Keratinocyte (primary cell): ENCODE results near the gene R3HCC1L. TPM values are rescaled to one million over a fixed set of nuclear protein-coding genes. Genes with fewer than 3 reads are reported as not detected.

Experiments used
- DNase-seq: peaks from one replicate; pipeline ENCODE4 v3.0.0-alpha.2; 2011; ENCODE audit warnings: low read depth, missing footprints, low spot score
- FAIRE-seq: peaks from 2 replicates; lab custom pipeline; 2011; peaks lifted over from hg19 to GRCh38; lab: Jason Lieb, UNC
- H2AFZ ChIP-seq: 2 replicates; pipeline ENCODE4 v1.6.0; 2012; ENCODE audit warnings: low read length, control low read depth, inconsistent platforms; ENCODE audit not compliant: control insufficient read depth
- H3K27ac ChIP-seq: 2 replicates; pipeline ENCODE4 v1.5.1; 2011; ENCODE audit warnings: low read length; ENCODE audit not compliant: control insufficient read depth, insufficient read depth
- H3K27me3 ChIP-seq: 3 replicates; pipeline ENCODE4 v1.6.0; 2011; ENCODE audit warnings: low read length; ENCODE audit not compliant: control insufficient read depth, insufficient read depth; ENCODE audit errors: extremely low read depth
- H3K36me3 ChIP-seq, 2 experiments: 2 replicates in 1 of 2; 3 replicates in 1 of 2; pipeline ENCODE4 v1.5.1; 2011; ENCODE audit warnings: low read length in 2 of 2, mild to moderate bottlenecking in 1 of 2; ENCODE audit not compliant: control insufficient read depth in 2 of 2, insufficient read depth in 2 of 2; ENCODE audit errors: extremely low read depth in 1 of 2
- H3K4me1 ChIP-seq: 3 replicates; pipeline ENCODE4 v1.5.1; 2011; ENCODE audit warnings: low read length; ENCODE audit not compliant: control insufficient read depth, insufficient read depth; ENCODE audit errors: extremely low read depth
- H3K4me2 ChIP-seq: 3 replicates; pipeline ENCODE4 v1.6.0; 2011; ENCODE audit warnings: low read depth, low read length; ENCODE audit not compliant: control insufficient read depth, insufficient read depth; ENCODE audit errors: extremely low read depth
- H3K4me3 ChIP-seq, 3 experiments: fragments of 200-600 bp in 1 of 3; sonication (generic) in 1 of 3; 2 replicates in 2 of 3; 3 replicates in 1 of 3; pipeline ENCODE4 v1.5.1; 2011 to 2016; ENCODE audit warnings: low read length in 3 of 3, mild to moderate bottlenecking in 3 of 3, control low read depth in 2 of 3, inconsistent platforms in 1 of 3, low read depth in 1 of 3, mixed read lengths in 1 of 3, mixed run types in 1 of 3, moderate library complexity in 1 of 3; ENCODE audit not compliant: control insufficient read depth in 2 of 3, insufficient read depth in 2 of 3; ENCODE audit errors: extremely low read depth in 1 of 3
- H3K79me2 ChIP-seq: 2 replicates; pipeline ENCODE4 v1.6.0; 2012; ENCODE audit warnings: low read length; ENCODE audit not compliant: control insufficient read depth, insufficient read depth
- H3K9ac ChIP-seq: 3 replicates; pipeline ENCODE4 v1.6.0; 2011; ENCODE audit warnings: low read length; ENCODE audit not compliant: control insufficient read depth, insufficient read depth; ENCODE audit errors: extremely low read depth
- H3K9me1 ChIP-seq: 3 replicates; pipeline ENCODE4 v1.6.0; 2011; ENCODE audit warnings: low read length; ENCODE audit not compliant: control insufficient read depth, insufficient read depth; ENCODE audit errors: extremely low read depth
- H3K9me3 ChIP-seq: 2 replicates; pipeline ENCODE4 v1.5.1; 2012; ENCODE audit warnings: low read depth, low read length; ENCODE audit not compliant: control insufficient read depth
- H4K20me1 ChIP-seq: 3 replicates; pipeline ENCODE4 v1.6.0; 2011; ENCODE audit warnings: low read length; ENCODE audit not compliant: control insufficient read depth, insufficient read depth; ENCODE audit errors: extremely low read depth
- EZH2 ChIP-seq: IDR thresholded peaks from one replicate; pipeline ENCODE4 v1.6.1; 2012; ENCODE audit warnings: inconsistent platforms, mild to moderate bottlenecking, low read length, moderate library complexity
- dilution Hi-C: fragments of 300-500 bp; cut with MboI; formaldehyde crosslinking; loops from one replicate; pipeline ENCODE4 v1.7.0; 2020; ENCODE audit warnings: low sequenced_read_pairs; ENCODE audit not compliant: extremely low pct_ligation_motif_present
- polyA plus RNA-seq, 5 experiments: library from polyadenylated mRNA; depleted of rRNA in 3 of 5; stranded (reverse) in 3 of 5; stranded (forward) in 1 of 5; unstranded in 1 of 5; fragments of >200 nt; gene quantifications; 1 replicate in 1 of 5; 2 replicates in 3 of 5; 3 replicates in 1 of 5; pipeline versions ENCODE4 v1.2.1 to v1.2.3, GENCODE V29; 2011 to 2012; ENCODE audit warnings: missing spikeins in 2 of 5, low read depth in 1 of 5, low replicate concordance in 1 of 5
- TF ChIP-seq, protein P1 (sequence below), 3 experiments: IDR thresholded peaks in 1 of 3; conservative IDR thresholded peaks in 1 of 3; optimal IDR thresholded peaks in 1 of 3; 2 replicates in 2 of 3; 3 replicates in 1 of 3; pipeline versions ENCODE3 to v1.5.1; 2011; ENCODE audit warnings: low read length in 3 of 3, mild to moderate bottlenecking in 3 of 3, moderate library complexity in 2 of 3, control low read depth in 1 of 3, inconsistent platforms in 1 of 3; ENCODE audit not compliant: insufficient read depth in 2 of 3; ENCODE audit errors: extremely low read depth in 1 of 3

The R3HCC1L gene
- polyA plus RNA-seq, 1 donor (not counting 4 experiments of a cell fraction or from before 2014, with no cell fraction given) = 11.7 TPM

DNA sequence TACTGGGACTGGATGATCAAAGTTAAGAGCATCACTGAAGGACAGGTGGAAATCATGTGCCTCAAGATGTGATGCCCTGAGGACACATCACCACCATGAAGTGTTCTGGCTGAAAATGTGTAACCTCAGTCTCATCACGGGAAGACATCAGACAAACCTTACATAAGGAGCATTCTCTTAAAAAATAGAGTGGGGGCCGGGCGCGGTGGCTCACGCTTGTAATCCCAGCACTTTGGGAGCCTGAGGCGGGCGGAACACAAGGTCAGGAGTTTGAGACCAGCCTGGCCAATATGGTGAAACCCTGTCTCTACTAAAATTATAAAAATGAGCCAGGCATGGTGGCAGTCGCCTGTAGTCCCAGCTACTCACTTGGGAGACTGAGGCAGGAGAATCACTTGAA is 67.9 kb downstream of the R3HCC1L start:
- H3K36me3 ChIP-seq = peaks cover 0 to 2% of the 10 kb centered on the region in 2 experiments
- no peak overlapping the region for H2AFZ ChIP-seq
- no peaks in the 10 kb centered on the region for H3K4me1 ChIP-seq
- no peak overlapping the region for H3K9ac ChIP-seq
- no peak for FAIRE-seq
- no peaks in the 10 kb centered on the region for H3K9me3 ChIP-seq
- H3K4me2 ChIP-seq = no peak overlapping the region
- dilution Hi-C loops = no loop called here
- H3K27ac ChIP-seq = no peak overlapping the region
- no peak overlapping the region for H3K4me3 ChIP-seq
- H3K79me2 ChIP-seq = peaks cover 6% of the 10 kb centered on the region
- no peaks in the 10 kb centered on the region for H3K9me1 ChIP-seq
- no peak for DNase-seq
- no peaks in the 10 kb centered on the region for H4K20me1 ChIP-seq
- TF ChIP-seq EZH2 = no peak
- TF ChIP-seq, protein P1, sequence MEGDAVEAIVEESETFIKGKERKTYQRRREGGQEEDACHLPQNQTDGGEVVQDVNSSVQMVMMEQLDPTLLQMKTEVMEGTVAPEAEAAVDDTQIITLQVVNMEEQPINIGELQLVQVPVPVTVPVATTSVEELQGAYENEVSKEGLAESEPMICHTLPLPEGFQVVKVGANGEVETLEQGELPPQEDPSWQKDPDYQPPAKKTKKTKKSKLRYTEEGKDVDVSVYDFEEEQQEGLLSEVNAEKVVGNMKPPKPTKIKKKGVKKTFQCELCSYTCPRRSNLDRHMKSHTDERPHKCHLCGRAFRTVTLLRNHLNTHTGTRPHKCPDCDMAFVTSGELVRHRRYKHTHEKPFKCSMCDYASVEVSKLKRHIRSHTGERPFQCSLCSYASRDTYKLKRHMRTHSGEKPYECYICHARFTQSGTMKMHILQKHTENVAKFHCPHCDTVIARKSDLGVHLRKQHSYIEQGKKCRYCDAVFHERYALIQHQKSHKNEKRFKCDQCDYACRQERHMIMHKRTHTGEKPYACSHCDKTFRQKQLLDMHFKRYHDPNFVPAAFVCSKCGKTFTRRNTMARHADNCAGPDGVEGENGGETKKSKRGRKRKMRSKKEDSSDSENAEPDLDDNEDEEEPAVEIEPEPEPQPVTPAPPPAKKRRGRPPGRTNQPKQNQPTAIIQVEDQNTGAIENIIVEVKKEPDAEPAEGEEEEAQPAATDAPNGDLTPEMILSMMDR (optimal IDR thresholded peaks at IDR 0.05 in 1 of 3, IDR thresholded peaks at IDR 0.05 in 1 of 3, conservative IDR thresholded peaks at IDR 0.05 in 1 of 3; ENCODE audit: extremely low read depth in 1 of 3, insufficient read depth in 2 of 3, low read length in 3 of 3) = no peak
- no peaks in the 10 kb centered on the region for H3K27me3 ChIP-seq

DNA sequence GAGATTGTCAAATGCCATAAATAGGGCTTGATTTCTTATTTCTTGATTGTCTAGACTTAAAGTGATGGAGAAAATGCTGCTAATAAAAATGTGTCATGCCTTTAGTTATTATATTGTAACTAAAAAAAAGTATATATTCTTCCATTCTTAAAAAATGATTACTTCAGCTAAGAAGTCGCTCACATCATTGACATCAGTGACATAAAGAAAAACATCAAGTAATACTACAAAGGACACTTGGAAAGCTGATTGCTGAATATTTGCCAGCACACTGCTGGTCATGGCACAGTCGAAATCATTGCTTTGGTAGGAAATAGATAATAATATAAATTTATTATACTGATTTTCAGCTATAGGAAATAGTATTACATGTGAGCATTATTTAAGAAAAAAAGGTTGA is 70.9 kb downstream of the R3HCC1L start:
- Histone ChIP-seq H3K9me1 (no peaks in the 10 kb centered on the region), H3K9me3 (no peaks in the 10 kb centered on the region), H3K36me3 (peaks cover 4% of the 10 kb centered on the region in 2 experiments), H3K79me2 (peaks cover 6% of the 10 kb centered on the region), H3K27me3 (no peaks in the 10 kb centered on the region), H3K4me3 (no peak overlapping the region), H3K4me2 (no peak overlapping the region), H3K9ac (no peak overlapping the region), H3K27ac (no peak overlapping the region), H3K4me1 (no peaks in the 10 kb centered on the region), H2AFZ (no peak overlapping the region), H4K20me1 (no peaks in the 10 kb centered on the region)
- no peak for FAIRE-seq
- dilution Hi-C loops = no loop called here
- no peak for DNase-seq
- TF ChIP-seq EZH2 = no peak

DNA sequence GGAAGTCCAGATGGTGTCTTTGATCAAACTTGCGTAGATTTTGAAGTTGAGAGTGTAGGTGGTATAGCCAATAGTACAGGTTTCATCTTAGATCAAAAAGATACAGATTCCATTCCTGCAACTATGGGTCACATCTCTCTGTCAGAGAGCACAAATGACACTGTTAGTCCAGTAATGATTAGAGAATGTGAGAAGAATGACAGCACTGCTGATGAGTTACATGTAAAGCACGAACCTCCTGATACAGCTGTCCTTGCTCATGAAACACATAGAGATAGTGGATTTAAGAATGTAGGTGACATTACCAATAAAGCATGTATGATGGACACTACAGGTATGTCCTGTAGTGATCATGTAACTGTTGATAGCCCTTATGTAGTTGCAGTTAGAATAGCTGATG is 74.5 kb downstream of the R3HCC1L start:
- dilution Hi-C loops = no loop called here
- TF ChIP-seq EZH2 = no peak
- TF ChIP-seq, protein P1 (optimal IDR thresholded peaks at IDR 0.05 in 1 of 3, IDR thresholded peaks at IDR 0.05 in 1 of 3, conservative IDR thresholded peaks at IDR 0.05 in 1 of 3; ENCODE audit: extremely low read depth in 1 of 3, insufficient read depth in 2 of 3, low read length in 3 of 3) = no peak
- peaks cover 9% of the 10 kb centered on the region for H3K79me2 ChIP-seq

More for the DNA sequence above, 74.5 kb downstream of the R3HCC1L start:
- H3K27me3 ChIP-seq = no peaks in the 10 kb centered on the region
- H3K9me1 ChIP-seq = no peaks in the 10 kb centered on the region
- H3K9me3 ChIP-seq = no peaks in the 10 kb centered on the region
- H2AFZ ChIP-seq = no peak overlapping the region
- FAIRE-seq (no peak), DNase-seq (no peak)
- H3K27ac ChIP-seq = no peak overlapping the region
- no peak overlapping the region for H3K4me2 ChIP-seq
- no peak overlapping the region for H3K4me3 ChIP-seq
- H3K36me3 ChIP-seq = peaks cover 1 to 4% of the 10 kb centered on the region in 2 experiments
- H4K20me1 ChIP-seq = no peaks in the 10 kb centered on the region
- peaks cover 14% of the 10 kb centered on the region for H3K4me1 ChIP-seq
- H3K9ac ChIP-seq = no peak overlapping the region
